GM12891 (cell line): ENCODE data around the gene ELP6.
A peak's percentile ranks its signal among the peaks of the same experiment; 100 is the strongest.
"Not testable (repeated sequence)": the region's sequence is repeated elsewhere in the genome, so short reads cannot be mapped to it uniquely, and the experiment has no call there.

Source experiments
- DNase-seq: peaks from one replicate; pipeline ENCODE4 v3.0.0; 2011; ENCODE audit warnings: low spot score; ENCODE audit not compliant: insufficient read length
- FAIRE-seq: peaks from 2 replicates; lab custom pipeline; 2011; peaks lifted over from hg19 to GRCh38; lab: Jason Lieb, UNC
- PAX5 ChIP-seq: IDR thresholded peaks from 2 replicates; pipeline ENCODE4 v1.6.1; 2011; ENCODE audit warnings: low read length, moderate library complexity, mild to moderate bottlenecking; ENCODE audit not compliant: insufficient read depth, severe bottlenecking
- POLR2A ChIP-seq: IDR thresholded peaks from 2 replicates; pipeline ENCODE4 v1.6.1; 2011; ENCODE audit warnings: low read depth, low read length, control low read depth
- POLR2AphosphoS5 ChIP-seq: IDR thresholded peaks from 2 replicates; pipeline ENCODE4 v1.6.1; 2011; ENCODE audit warnings: low read depth, low read length, control low read depth
- POU2F2 ChIP-seq: IDR thresholded peaks from 2 replicates; pipeline ENCODE4 v1.6.1; 2011; ENCODE audit warnings: low read depth, mild to moderate bottlenecking, control low read depth, low read length, moderate library complexity
- SPI1 ChIP-seq: IDR thresholded peaks from 2 replicates; pipeline ENCODE4 v1.6.1; 2011; ENCODE audit warnings: low read depth, low read length, control low read depth
- TAF1 ChIP-seq: IDR thresholded peaks from 2 replicates; pipeline ENCODE4 v1.6.1; 2011; ENCODE audit warnings: low read depth, low read length, control low read depth

The ELP6 gene

DNA sequence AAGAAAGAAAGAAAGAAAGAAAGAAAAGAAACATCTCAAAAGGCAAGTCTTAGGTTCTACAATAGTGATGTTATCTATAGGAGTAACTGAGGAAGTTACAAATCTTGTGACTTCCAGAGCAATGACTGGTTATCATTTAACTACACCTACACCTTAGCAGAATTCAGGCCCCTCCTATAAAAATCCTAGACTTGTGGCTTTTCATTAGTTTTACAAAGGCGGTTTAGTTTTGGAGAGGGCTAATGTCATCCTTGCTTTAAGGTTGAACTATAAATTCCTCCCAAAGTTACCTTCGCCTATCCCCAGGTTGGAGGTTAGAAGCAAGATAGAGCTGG lies 33.7 kb downstream of the ELP6 start:
- no peak for TF ChIP-seq POLR2AphosphoS5
- no peak for TF ChIP-seq SPI1
- no peak for TF ChIP-seq TAF1
- no peak for TF ChIP-seq PAX5
- no peak for TF ChIP-seq POLR2A
- TF ChIP-seq POU2F2: no peak
- FAIRE-seq: no peak
- DNase-seq: no peak

DNA sequence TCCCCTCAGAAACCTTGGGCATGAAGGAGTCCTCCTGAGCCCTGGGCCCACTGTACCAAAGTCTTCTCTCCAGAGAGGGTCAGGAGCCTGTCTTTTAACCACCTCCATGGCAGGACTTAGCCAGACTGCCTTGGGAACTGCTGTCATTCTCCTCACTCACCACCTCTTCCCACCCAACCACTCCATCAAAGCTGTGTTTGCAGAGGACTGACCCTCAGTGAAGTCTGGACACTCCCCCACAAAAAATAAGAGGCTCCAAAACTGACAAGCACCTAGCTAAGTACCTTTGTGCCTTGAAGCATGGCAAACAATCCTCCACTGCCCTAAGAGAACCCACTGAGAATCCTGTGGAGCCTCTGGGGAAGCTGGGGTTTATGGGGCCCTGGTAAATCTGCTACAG lies 35.5 kb downstream of the ELP6 start:
- TF ChIP-seq SPI1: no peak
- TF ChIP-seq POLR2A: no peak
- TF ChIP-seq POLR2AphosphoS5: no peak
- TF ChIP-seq PAX5: no peak
- TF ChIP-seq TAF1: no peak
- no peak for TF ChIP-seq POU2F2
- DNase-seq: no peak
- FAIRE-seq: no peak

- no peak for TF ChIP-seq POLR2A
- TF ChIP-seq POU2F2: no peak
- TF ChIP-seq POLR2AphosphoS5: no peak
- TF ChIP-seq PAX5: no peak
- no peak for TF ChIP-seq TAF1
- TF ChIP-seq SPI1: no peak
- DNase-seq: no peak
- FAIRE-seq: no peak
These were observed 36.8 kb downstream of the ELP6 start for GRCh38 chr3:47476644-47477199.

DNA sequence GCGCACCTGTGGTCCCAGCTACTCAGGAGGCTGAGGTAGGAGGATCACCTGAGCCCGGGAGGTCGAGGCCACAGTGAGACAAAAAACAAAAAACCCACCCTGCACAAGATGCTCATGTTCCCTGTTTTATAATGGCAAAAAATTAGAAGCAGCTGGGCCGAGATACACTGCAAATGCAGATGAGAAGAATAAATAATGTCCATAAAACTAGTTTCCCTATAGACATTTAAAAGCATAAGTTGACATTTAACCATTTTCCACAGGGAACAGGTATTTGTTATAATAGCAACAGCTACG lies 37.2 kb downstream of the ELP6 start:
- TF ChIP-seq SPI1 (no peak), POU2F2 (no peak), TAF1 (no peak), POLR2A (no peak)
- DNase-seq (no peak), FAIRE-seq (no peak)

DNA sequence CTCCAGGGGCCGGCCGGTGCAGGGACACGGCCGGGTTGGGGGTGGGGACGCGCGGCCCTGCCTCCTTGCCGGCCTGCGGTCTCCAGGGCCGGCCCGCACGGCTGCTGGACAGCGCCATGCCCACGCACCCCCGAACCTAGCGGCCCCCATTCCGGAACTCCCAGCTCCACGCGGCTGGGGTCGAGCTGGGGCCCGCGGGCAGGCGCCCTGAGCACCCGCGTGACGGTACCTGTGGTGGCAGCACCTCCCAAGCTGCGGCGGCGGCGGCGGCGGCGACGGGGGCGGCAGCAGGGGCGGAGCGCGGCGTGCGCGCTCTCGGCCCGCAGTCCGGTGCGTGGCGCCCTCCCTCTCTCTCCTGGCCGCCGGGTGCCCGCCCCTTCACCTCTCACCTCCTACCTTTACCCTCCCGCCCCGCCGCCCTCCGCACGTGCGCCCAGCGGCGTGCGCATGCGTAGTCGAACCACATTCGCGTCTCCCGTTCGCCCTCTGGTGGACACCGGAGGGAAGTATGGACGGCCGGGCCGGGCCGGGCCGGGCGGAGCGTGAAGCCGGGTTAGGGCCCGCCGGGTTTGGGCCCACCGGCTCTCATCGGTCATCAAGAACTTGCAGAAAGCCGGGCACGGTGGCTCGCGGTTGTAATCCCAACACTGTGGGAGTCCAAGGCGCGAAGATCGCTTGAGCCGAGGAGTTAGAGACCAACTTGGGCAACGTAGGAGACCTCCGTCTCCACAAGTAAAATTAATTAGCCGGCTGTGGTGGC lies 37.8 kb downstream of the ELP6 start, which contains the start of gene SCAP:
Gene SCAP, minus strand, starts transcription at position 372 of the 760 bp plus-strand sequence. CDS start 32,948 bp downstream, outside the sequence.
- peak; percentile 99 for FAIRE-seq
- TF ChIP-seq TAF1: no peak
- no peak for TF ChIP-seq POLR2AphosphoS5
- TF ChIP-seq POU2F2: no peak
- peak; percentile 26 for TF ChIP-seq PAX5
- TF ChIP-seq POLR2A: no peak
- no peak for TF ChIP-seq SPI1
- peak; percentile 91 for DNase-seq

GRCh38 chr3:47475029-47475569 lies 38.4 kb downstream of the ELP6 start:
- FAIRE-seq: no peak
- TF ChIP-seq TAF1 (no peak), SPI1 (no peak), POU2F2 (no peak)
- DNase-seq: no peak

DNA sequence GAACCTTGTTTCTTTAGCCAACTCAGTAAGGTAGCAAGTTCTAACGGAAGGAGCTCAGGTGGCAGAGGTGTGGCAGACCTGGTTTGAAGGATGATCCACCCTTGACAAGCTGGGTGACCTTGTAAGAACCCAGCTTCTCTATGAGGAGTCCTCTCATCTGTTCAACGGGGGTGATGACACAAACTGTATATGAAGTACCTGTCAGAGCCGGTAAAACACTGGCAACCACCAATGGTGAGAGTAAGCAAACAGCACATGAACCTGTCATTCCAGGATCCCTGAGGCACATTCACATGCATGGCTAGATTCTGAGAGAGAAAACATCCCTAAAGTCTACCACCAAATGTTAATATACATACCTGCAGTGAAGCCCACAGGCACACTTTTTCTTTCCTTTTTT lies 40.1 kb downstream of the ELP6 start:
- FAIRE-seq (no peak), DNase-seq (no peak)
- TF ChIP-seq PAX5 (no peak), SPI1 (no peak), POLR2AphosphoS5 (no peak), POU2F2 (no peak), POLR2A (no peak), TAF1 (no peak)

- FAIRE-seq (no peak), DNase-seq (no peak)
- TF ChIP-seq TAF1: no peak
- no peak for TF ChIP-seq POU2F2
- TF ChIP-seq SPI1: no peak
These were observed 43.9 kb downstream of the ELP6 start for GRCh38 chr3:47469616-47470015.

- DNase-seq, FAIRE-seq: not testable (repeated sequence)
These were observed 45.2 kb downstream of the ELP6 start for GRCh38 chr3:47468315-47468714.

DNA sequence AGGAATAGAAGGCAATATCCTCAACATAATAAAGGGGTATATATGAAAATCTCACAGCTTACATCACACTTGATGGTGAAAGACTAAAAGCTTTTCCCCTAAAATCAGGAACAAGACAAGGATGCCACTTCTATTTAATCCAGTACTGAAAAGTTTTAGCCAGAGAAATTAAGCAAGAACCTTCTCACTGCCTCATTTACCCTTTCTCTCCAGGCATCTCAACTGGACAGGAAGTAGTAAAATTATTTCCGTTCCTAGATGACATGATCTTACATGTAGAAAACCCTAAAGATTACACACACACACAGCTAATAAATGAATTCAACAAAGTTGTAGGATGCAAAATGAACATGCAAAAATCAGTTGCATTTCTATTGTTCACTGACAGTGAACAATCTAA lies 48.9 kb downstream of the ELP6 start:
- TF ChIP-seq SPI1: 0 out of 2 replicates have a peak, but pooled peaks have one; percentile 8
- TF ChIP-seq TAF1: no peak
- FAIRE-seq (no peak), DNase-seq (no peak)

DNA sequence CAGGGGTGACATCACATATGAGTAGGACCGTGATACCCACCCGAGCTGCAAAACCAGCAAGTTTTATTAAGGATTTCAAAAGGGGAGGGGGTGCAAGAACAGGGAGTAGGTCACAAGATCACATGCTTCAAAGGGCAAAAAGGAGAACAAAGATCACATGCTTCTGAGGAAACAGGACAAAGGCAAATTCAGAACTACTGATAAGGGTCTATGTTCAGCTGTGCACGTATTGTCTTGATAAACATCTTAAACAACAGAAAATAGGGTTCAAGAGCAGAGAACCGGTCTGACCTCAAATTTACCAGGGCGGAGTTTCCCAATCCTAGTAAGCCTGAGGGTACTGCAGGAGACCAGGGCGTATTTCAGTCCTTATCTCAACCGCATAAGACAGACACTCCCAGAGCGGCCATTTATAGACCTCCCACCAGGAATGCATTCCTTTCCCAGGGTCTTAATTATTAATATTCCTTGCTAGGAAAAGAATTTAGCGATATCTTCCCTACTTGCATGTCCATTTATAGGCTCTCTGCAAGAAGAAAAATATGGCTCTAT lies 53.9 kb downstream of the ELP6 start:
- not testable (repeated sequence) for FAIRE-seq, DNase-seq
